ENCODE results near the gene PAF1.

PAF1 gene

DNA sequence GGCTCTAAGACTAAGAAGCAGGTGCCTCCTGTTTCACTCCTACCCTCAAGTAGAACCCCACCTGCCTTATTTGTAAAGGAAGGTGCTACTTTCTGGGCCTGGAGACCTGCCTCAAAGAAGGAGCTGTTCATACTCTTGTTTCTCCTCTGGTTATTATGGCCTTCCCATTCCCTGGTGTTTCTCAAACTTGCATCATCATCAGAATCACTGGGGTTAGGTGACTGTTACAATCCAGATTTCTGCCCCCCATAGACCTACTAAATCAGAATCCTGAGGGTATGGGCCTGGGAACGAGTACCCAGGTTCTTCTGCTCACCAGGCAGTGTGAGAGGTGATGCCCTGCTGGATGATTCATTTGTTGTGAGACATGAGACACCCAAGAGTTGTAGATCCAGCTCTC, 30.3 kb downstream of the PAF1 start:
- no peaks in the 10 kb centered on the region for H3K9me3 ChIP-seq (ENCODE audit: low read length)
- no peak overlapping the region for H3K27ac ChIP-seq (ENCODE audit: low read depth, low read length, poor library complexity, severe bottlenecking)
- H3F3A ChIP-seq (ENCODE audit: insufficient read depth, low read length): no peaks in the 10 kb centered on the region
- H3K36me3 ChIP-seq (ENCODE audit: insufficient read depth, low read length): peaks cover 73% of the 10 kb centered on the region
- H2AFZ ChIP-seq (ENCODE audit: low read length): no peak overlapping the region
- no peaks in the 10 kb centered on the region for H4K20me1 ChIP-seq (ENCODE audit: insufficient read depth, low read length)
- H3K4me1 ChIP-seq (ENCODE audit: insufficient read depth, low read length, severe bottlenecking): peaks cover 20% of the 10 kb centered on the region
- H3K27me3 ChIP-seq (ENCODE audit: insufficient read depth, low read length): no peaks in the 10 kb centered on the region
- no peaks in the 10 kb centered on the region for H3K79me2 ChIP-seq (ENCODE audit: insufficient read depth, low read length)
- TF ChIP-seq, protein P1, sequence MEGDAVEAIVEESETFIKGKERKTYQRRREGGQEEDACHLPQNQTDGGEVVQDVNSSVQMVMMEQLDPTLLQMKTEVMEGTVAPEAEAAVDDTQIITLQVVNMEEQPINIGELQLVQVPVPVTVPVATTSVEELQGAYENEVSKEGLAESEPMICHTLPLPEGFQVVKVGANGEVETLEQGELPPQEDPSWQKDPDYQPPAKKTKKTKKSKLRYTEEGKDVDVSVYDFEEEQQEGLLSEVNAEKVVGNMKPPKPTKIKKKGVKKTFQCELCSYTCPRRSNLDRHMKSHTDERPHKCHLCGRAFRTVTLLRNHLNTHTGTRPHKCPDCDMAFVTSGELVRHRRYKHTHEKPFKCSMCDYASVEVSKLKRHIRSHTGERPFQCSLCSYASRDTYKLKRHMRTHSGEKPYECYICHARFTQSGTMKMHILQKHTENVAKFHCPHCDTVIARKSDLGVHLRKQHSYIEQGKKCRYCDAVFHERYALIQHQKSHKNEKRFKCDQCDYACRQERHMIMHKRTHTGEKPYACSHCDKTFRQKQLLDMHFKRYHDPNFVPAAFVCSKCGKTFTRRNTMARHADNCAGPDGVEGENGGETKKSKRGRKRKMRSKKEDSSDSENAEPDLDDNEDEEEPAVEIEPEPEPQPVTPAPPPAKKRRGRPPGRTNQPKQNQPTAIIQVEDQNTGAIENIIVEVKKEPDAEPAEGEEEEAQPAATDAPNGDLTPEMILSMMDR (IDR thresholded peaks at IDR 0.05; ENCODE audit: low read length): no peak
- TF ChIP-seq EZH2 (IDR thresholded peaks at IDR 0.05; ENCODE audit: borderline replicate concordance, low read length): no peak
- H3K4me3 ChIP-seq (ENCODE audit: low read depth, low read length, poor library complexity, severe bottlenecking): no peak overlapping the region
- H3K4me2 ChIP-seq (ENCODE audit: low read length): no peak overlapping the region
- H3K9ac ChIP-seq (ENCODE audit: low read length): no peak overlapping the region
- H3K9me2 ChIP-seq (ENCODE audit: low read depth, low read length): no peaks in the 10 kb centered on the region

DNA sequence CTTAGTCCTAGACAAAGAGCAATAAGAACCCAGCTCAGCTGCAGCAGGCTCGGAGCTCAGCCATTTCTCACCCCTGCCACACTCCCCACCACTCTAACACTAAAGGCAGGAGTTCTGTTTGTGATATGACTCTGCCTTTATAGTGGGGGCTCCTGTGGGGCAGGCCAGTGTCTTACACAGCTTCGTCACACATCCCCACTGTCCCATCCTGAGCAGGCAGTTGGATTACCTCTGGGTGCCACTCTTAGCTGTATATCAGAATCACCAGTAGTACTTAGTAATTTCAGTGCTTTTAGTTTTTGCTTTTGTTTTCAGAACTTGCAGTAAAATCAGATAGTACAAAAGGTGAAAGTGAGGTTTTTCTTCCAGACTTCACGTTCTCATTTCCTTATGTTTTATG, 31.9 kb downstream of the PAF1 start:
- no peaks in the 10 kb centered on the region for H3K27me3 ChIP-seq (ENCODE audit: insufficient read depth, low read length)
- no peaks in the 10 kb centered on the region for H3F3A ChIP-seq (ENCODE audit: insufficient read depth, low read length)
- TF ChIP-seq, protein P1 (IDR thresholded peaks at IDR 0.05; ENCODE audit: low read length): no peak
- TF ChIP-seq EZH2 (IDR thresholded peaks at IDR 0.05; ENCODE audit: borderline replicate concordance, low read length): no peak
- no peak overlapping the region for H3K27ac ChIP-seq (ENCODE audit: low read depth, low read length, poor library complexity, severe bottlenecking)
- H3K4me1 ChIP-seq (ENCODE audit: insufficient read depth, low read length, severe bottlenecking): peaks cover 16% of the 10 kb centered on the region
- H2AFZ ChIP-seq (ENCODE audit: low read length): no peak overlapping the region
- H3K9ac ChIP-seq (ENCODE audit: low read length): no peak overlapping the region
- H3K4me2 ChIP-seq (ENCODE audit: low read length): no peak overlapping the region
- H3K9me2 ChIP-seq (ENCODE audit: low read depth, low read length): no peaks in the 10 kb centered on the region
- H3K79me2 ChIP-seq (ENCODE audit: insufficient read depth, low read length): no peaks in the 10 kb centered on the region
- H3K9me3 ChIP-seq (ENCODE audit: low read length): no peaks in the 10 kb centered on the region
- H4K20me1 ChIP-seq (ENCODE audit: insufficient read depth, low read length): no peaks in the 10 kb centered on the region
- no peak overlapping the region for H3K4me3 ChIP-seq (ENCODE audit: low read depth, low read length, poor library complexity, severe bottlenecking)
- peaks cover 85% of the 10 kb centered on the region for H3K36me3 ChIP-seq (ENCODE audit: insufficient read depth, low read length)

DNA sequence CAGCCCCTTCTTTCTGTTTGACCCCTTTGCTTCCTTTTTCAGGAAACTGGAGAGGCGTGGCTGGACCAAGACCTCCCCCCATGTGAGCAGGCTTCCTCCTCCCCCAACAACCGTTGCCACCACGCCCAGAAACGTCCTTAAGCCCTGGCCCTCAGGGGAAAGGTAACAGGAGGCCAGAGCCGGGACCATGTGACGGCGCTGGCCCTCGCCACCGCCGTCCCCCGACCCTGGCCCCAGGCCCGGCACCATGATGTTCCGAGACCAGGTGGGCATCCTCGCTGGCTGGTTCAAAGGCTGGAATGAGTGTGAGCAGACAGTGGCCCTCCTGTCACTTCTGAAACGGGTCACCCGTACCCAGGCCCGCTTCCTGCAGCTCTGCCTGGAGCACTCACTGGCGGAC, 34.3 kb downstream of the PAF1 start:
- no peaks in the 10 kb centered on the region for H3K9me3 ChIP-seq (ENCODE audit: low read length)
- H3K4me1 ChIP-seq (ENCODE audit: insufficient read depth, low read length, severe bottlenecking): no peaks in the 10 kb centered on the region
- no peak for TF ChIP-seq EZH2 (IDR thresholded peaks at IDR 0.05; ENCODE audit: borderline replicate concordance, low read length)
- TF ChIP-seq, protein P1 (IDR thresholded peaks at IDR 0.05; ENCODE audit: low read length): no peak
- no peaks in the 10 kb centered on the region for H4K20me1 ChIP-seq (ENCODE audit: insufficient read depth, low read length)
- H3K79me2 ChIP-seq (ENCODE audit: insufficient read depth, low read length): no peaks in the 10 kb centered on the region
- no peaks in the 10 kb centered on the region for H3F3A ChIP-seq (ENCODE audit: insufficient read depth, low read length)
- H2AFZ ChIP-seq (ENCODE audit: low read length): no peak overlapping the region
- H3K4me3 ChIP-seq (ENCODE audit: low read depth, low read length, poor library complexity, severe bottlenecking): no peak overlapping the region
- H3K9ac ChIP-seq (ENCODE audit: low read length): no peak overlapping the region
- no peak overlapping the region for H3K4me2 ChIP-seq (ENCODE audit: low read length)
- H3K9me2 ChIP-seq (ENCODE audit: low read depth, low read length): no peaks in the 10 kb centered on the region
- no peaks in the 10 kb centered on the region for H3K27me3 ChIP-seq (ENCODE audit: insufficient read depth, low read length)
- peaks cover 85% of the 10 kb centered on the region for H3K36me3 ChIP-seq (ENCODE audit: insufficient read depth, low read length)
- no peak overlapping the region for H3K27ac ChIP-seq (ENCODE audit: low read depth, low read length, poor library complexity, severe bottlenecking)

Measured in OCI-LY1 (cell line).